CD4-positive, alpha-beta memory T cell (primary cell): ENCODE results near the gene SLC38A8. TPM values are rescaled to one million over a fixed set of nuclear protein-coding genes. Genes with fewer than 3 reads are reported as not detected.

Experiments used
- CTCF ChIA-PET: fragments of 350-600 bp; sonication (Branson Sonifier 250); formaldehyde crosslinking; loops from one replicate; lab custom pipeline; 2021; ENCODE audit warnings: inconsistent platforms; ENCODE audit not compliant: partially characterized antibody; lab: Charles Lee
- POLR2A ChIA-PET: fragments of 350-600 bp; sonication (Branson Sonifier 250); formaldehyde crosslinking; loops from one replicate; lab custom pipeline; 2021; ENCODE audit not compliant: partially characterized antibody; lab: Charles Lee
- DNase-seq, 5 donors: peaks; one replicate each; pipeline versions ENCODE4 v3.0.0 to v3.0.0-alpha.2; 2020 to 2022; ENCODE audit warnings: mixed read lengths in 1 of 5
- H3K27ac ChIP-seq: one replicate; pipeline ENCODE4 v1.7.0; 2013; ENCODE audit warnings: low read depth, low read length
- H3K27me3 ChIP-seq: 2 replicates; pipeline ENCODE4 v1.7.0; 2013; ENCODE audit warnings: mild to moderate bottlenecking, low read length, moderate library complexity; ENCODE audit not compliant: insufficient read depth
- H3K36me3 ChIP-seq: 2 replicates; pipeline ENCODE4 v1.7.0; 2013; ENCODE audit warnings: mild to moderate bottlenecking, low read length, moderate library complexity; ENCODE audit not compliant: insufficient read depth
- H3K4me1 ChIP-seq: 2 replicates; pipeline ENCODE4 v1.7.0; 2013; ENCODE audit warnings: mild to moderate bottlenecking, low read length, moderate library complexity; ENCODE audit not compliant: insufficient read depth
- H3K4me3 ChIP-seq, 2 donors: one replicate each; pipeline ENCODE4 v1.7.0; 2013; ENCODE audit warnings: low read length in 2 of 2, mild to moderate bottlenecking in 1 of 2
- H3K9me3 ChIP-seq, 2 donors: one replicate each; pipeline ENCODE4 v1.7.0; 2013; ENCODE audit warnings: low read length in 2 of 2, control low read depth in 1 of 2; ENCODE audit not compliant: control insufficient read depth in 1 of 2
- H3K27ac Mint-ChIP-seq, 7 donors: one replicate each; pipeline ENCODE4 v1.8.0; 2020 to 2021; ENCODE audit warnings: mixed read lengths in 7 of 7, mild to moderate bottlenecking in 6 of 7, inconsistent platforms in 3 of 7, moderate library complexity in 3 of 7
- H3K27me3 Mint-ChIP-seq, 2 donors: one replicate each; pipeline ENCODE4 v1.8.0; 2020 to 2021; ENCODE audit warnings: mixed read lengths in 2 of 2
- H3K36me3 Mint-ChIP-seq, 2 donors: one replicate each; pipeline ENCODE4 v1.8.0; 2020 to 2021; ENCODE audit warnings: mixed read lengths in 2 of 2, inconsistent platforms in 1 of 2, mild to moderate bottlenecking in 1 of 2
- H3K4me1 Mint-ChIP-seq, 4 donors: one replicate each; pipeline ENCODE4 v1.8.0; 2020 to 2021; ENCODE audit warnings: mixed read lengths in 4 of 4, mild to moderate bottlenecking in 1 of 4
- H3K4me3 Mint-ChIP-seq, 8 donors: one replicate each; pipeline ENCODE4 v1.8.0; 2020 to 2021; ENCODE audit warnings: mixed read lengths in 8 of 8, mild to moderate bottlenecking in 7 of 8, moderate library complexity in 6 of 8, inconsistent platforms in 3 of 8
- H3K9me3 Mint-ChIP-seq, 8 donors: one replicate each; pipeline ENCODE4 v1.8.0; 2020 to 2021; ENCODE audit warnings: mixed read lengths in 8 of 8, mild to moderate bottlenecking in 5 of 8, inconsistent platforms in 3 of 8, moderate library complexity in 1 of 8
- intact Hi-C: fragments of 100-400 bp; cut with micrococcal nuclease; formaldehyde crosslinking; loops from one replicate; pipeline ENCODE4 v1.15.1; 2023
- polyA plus RNA-seq, 2 donors: library from polyadenylated mRNA; unstranded; fragments of 300-500 nt; fragmentation: Illumina TruSeq; gene quantifications; one replicate each; pipeline ENCODE4 v1.2.3, GENCODE V29; 2021
- total RNA-seq, 2 experiments: library from RNA; stranded (reverse); gene quantifications; one replicate each; pipeline ENCODE4 v1.2.3, GENCODE V29; 2021

The SLC38A8 gene
- total and polyA plus RNA-seq, 4 experiments from 2014 or later, result not detected

DNA sequence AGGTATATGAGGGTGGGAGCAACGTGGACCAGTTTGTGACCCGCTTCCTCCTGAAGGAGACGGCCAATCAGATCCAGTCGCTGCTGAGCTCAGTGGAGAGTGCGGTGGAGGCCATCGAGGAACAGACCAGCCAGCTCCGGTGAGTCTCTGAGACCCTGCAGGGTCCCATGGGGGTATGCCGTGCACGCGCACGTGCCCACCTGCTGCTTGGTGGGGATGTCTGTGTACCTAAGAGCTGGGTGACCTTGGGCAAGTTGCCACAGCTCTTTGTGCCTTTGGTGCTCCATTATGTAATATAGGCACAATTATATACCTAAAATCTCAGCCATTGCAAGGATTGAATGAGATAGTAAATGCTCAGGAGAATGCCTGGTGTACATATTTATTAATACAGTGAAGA is 52.1 kb downstream of the SLC38A8 start:
- no peak overlapping the region for H3K4me3 Mint-ChIP-seq
- peaks cover 0 to 4% (median under 1%) of the 10 kb centered on the region in 8 donors for H3K9me3 Mint-ChIP-seq
- Histone ChIP-seq H3K36me3 (no peaks in the 10 kb centered on the region), H3K4me1 (no peaks in the 10 kb centered on the region), H3K27me3 (peaks cover 2% of the 10 kb centered on the region), H3K27ac (no peak overlapping the region), H3K9me3 (no peaks in the 10 kb centered on the region), H3K4me3 (no peak overlapping the region)
- ChIA-PET POLR2A (no interaction called here), CTCF (no interaction called here)
- DNase-seq, result no peak
- peaks cover 0 to 2% (median 0%) of the 10 kb centered on the region in 4 donors for H3K4me1 Mint-ChIP-seq
- peaks cover 27 to 29% of the 10 kb centered on the region in 2 donors for H3K27me3 Mint-ChIP-seq
- no peaks in the 10 kb centered on the region for H3K36me3 Mint-ChIP-seq
- no peak overlapping the region for H3K27ac Mint-ChIP-seq
- intact Hi-C loops, result no loop called here

GRCh38 chr16:83989300-83989699 is 53.3 kb downstream of the SLC38A8 start:
- POLR2A ChIA-PET, result no interaction called here
- no peak overlapping the region for H3K27ac Mint-ChIP-seq
- no peaks in the 10 kb centered on the region for H3K36me3 ChIP-seq

DNA sequence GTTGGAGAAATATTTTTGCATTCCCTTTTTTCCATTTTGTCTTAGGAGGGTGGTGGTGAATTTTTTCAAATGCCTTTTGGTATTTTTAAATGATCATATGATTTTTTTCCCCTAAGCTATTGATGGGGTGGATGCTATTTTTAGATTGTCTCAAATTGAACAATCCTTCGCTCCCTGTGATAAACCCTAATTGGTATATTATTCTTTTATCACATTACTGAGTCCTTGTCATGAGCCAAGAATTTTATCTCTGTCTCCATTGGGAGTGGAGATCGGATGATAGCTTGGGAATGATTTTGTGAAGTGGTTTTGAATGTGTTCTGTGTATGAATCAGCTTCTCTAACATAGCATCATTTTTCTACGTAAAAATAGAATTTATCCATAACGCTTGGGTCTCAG is 59.1 kb downstream of the SLC38A8 start:
- no peak overlapping the region for H3K27ac ChIP-seq
- H3K4me1 Mint-ChIP-seq, result no peaks in the 10 kb centered on the region
- no peak for DNase-seq
- H3K9me3 Mint-ChIP-seq, result peaks cover 0 to 11% (median 1%) of the 10 kb centered on the region in 8 donors
- H3K9me3 ChIP-seq, result no peaks in the 10 kb centered on the region
- POLR2A ChIA-PET, result no interaction called here
- CTCF ChIA-PET, result interaction anchor here (2.0 kb wide), 1 partner anchor 27 kb away, joined by 5 read pairs; no protein-coding TSS in a partner anchor
- no peak overlapping the region for H3K4me3 Mint-ChIP-seq
- no peak overlapping the region for H3K4me3 ChIP-seq
- intact Hi-C loops, result no loop called here
- no peak overlapping the region for H3K27ac Mint-ChIP-seq
- no peaks in the 10 kb centered on the region for H3K27me3 ChIP-seq
- no peaks in the 10 kb centered on the region for H3K4me1 ChIP-seq
- H3K36me3 Mint-ChIP-seq, result no peaks in the 10 kb centered on the region
- H3K27me3 Mint-ChIP-seq, result no peaks in the 10 kb centered on the region
- H3K36me3 ChIP-seq, result no peaks in the 10 kb centered on the region

More at GRCh38 chr16:83989300-83989699, 53.3 kb downstream of the SLC38A8 start:
- Mint-ChIP-seq H3K9me3 (peaks cover 0 to 2% (median 0%) of the 10 kb centered on the region in 8 donors), H3K4me3 (no peak overlapping the region), H3K4me1 (no peaks in the 10 kb centered on the region), H3K36me3 (no peaks in the 10 kb centered on the region), H3K27me3 (peaks cover 17 to 26% of the 10 kb centered on the region in 2 donors)
- DNase-seq, result no peak
- H3K27me3 ChIP-seq, result peaks cover 2% of the 10 kb centered on the region
- CTCF ChIA-PET, result interaction anchor here (0.8 kb wide), 1 partner anchor 10 kb away, joined by 3 read pairs; no protein-coding TSS in a partner anchor
- no peaks in the 10 kb centered on the region for H3K9me3 ChIP-seq
- H3K27ac ChIP-seq, result no peak overlapping the region
- intact Hi-C loops, result no loop called here
- no peak overlapping the region for H3K4me3 ChIP-seq
- no peaks in the 10 kb centered on the region for H3K4me1 ChIP-seq

DNA sequence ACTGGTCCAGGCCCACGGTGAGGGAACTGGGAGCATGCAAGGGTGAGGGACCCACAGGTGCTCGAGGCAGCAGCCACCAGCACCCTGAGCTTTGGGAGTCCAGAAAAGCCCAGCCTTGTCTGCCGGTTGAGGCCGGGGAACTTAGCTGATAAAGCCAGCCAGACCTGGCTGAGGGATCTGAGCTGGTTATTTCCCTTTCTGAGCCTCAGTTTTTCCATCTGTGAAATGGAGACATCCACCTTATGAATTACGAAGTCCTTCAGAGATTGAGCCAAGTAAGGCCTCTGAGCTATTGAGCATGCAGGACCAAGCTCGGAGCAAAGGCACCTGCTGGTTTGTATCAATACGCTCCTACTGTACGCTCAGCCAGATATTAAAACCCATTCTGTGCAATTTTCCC is 60.8 kb downstream of the SLC38A8 start:
- Mint-ChIP-seq H3K9me3 (peaks cover 0 to 15% (median 4%) of the 10 kb centered on the region in 8 donors), H3K27ac (no peak overlapping the region), H3K4me3 (no peak overlapping the region), H3K36me3 (no peaks in the 10 kb centered on the region), H3K27me3 (no peaks in the 10 kb centered on the region), H3K4me1 (no peaks in the 10 kb centered on the region)
- H3K27me3 ChIP-seq, result no peaks in the 10 kb centered on the region
- ChIA-PET CTCF (interaction anchor here (1.4 kb wide), 1 partner anchor 81 kb away, joined by 3 read pairs; no protein-coding TSS in a partner anchor), POLR2A (no interaction called here)
- no peaks in the 10 kb centered on the region for H3K9me3 ChIP-seq
- no peaks in the 10 kb centered on the region for H3K36me3 ChIP-seq
- H3K4me1 ChIP-seq, result no peaks in the 10 kb centered on the region
- no peak overlapping the region for H3K4me3 ChIP-seq
- intact Hi-C loops, result no loop called here
- no peak for DNase-seq
- H3K27ac ChIP-seq, result no peak overlapping the region

DNA sequence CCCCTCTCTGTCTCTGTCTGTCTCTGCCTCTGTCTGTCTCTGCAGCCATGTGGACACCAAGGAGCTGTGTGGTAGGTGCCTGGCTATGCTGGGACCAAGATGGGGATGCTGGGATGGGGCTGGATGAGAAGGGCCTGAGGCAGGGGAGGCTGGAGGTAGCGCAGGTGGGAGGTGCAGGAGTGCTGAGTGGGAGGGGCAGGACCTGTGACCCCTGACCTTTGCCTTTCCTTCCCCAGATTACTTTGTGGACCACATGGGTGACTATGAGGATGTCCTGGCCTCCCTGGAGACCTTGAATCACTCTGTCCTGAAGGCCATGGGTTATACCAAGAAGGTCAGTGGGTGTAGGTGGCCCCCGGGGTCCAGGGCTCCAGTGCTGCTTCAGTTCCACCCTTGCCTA is 61.8 kb downstream of the SLC38A8 start:
- H3K27me3 ChIP-seq, result no peaks in the 10 kb centered on the region
- H3K4me3 ChIP-seq, result no peak overlapping the region
- Mint-ChIP-seq H3K4me3 (no peak overlapping the region), H3K9me3 (peaks cover 0 to 15% (median 4%) of the 10 kb centered on the region in 8 donors), H3K27me3 (no peaks in the 10 kb centered on the region), H3K4me1 (no peaks in the 10 kb centered on the region), H3K36me3 (no peaks in the 10 kb centered on the region), H3K27ac (no peak overlapping the region)
- CTCF ChIA-PET, result interaction anchor here (1.4 kb wide), 1 partner anchor 82 kb away, joined by 3 read pairs; no protein-coding TSS in a partner anchor
- H3K9me3 ChIP-seq, result no peaks in the 10 kb centered on the region
- DNase-seq, result no peak
- no peaks in the 10 kb centered on the region for H3K36me3 ChIP-seq
- POLR2A ChIA-PET, result no interaction called here
- no peak overlapping the region for H3K27ac ChIP-seq
- intact Hi-C loops, result no loop called here
- no peaks in the 10 kb centered on the region for H3K4me1 ChIP-seq

DNA sequence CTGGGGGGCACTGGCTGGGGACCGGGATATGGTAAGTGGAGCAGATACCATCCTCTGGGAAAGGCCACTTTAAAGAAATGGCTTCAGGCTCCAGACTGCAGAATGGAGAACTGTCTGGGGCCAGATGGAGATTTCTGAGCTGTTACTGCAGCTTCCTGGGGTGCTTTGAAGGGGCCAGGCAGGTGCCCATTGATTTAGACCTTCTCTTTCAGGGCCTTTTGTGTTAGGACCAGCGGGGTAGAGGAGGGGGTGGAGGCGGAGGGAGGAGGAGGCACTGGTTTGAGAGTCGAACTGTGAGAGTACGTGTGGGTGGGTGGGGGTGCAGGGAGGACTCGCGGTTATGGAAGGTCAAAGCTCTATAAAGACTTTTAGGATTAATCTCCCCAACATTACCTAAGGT is 63.2 kb downstream of the SLC38A8 start:
- POLR2A ChIA-PET, result no interaction called here
- Histone ChIP-seq H3K9me3 (no peaks in the 10 kb centered on the region), H3K4me1 (no peaks in the 10 kb centered on the region), H3K27me3 (no peaks in the 10 kb centered on the region), H3K4me3 (no peak overlapping the region), H3K36me3 (no peaks in the 10 kb centered on the region), H3K27ac (no peak overlapping the region)
- Mint-ChIP-seq H3K4me3 (no peak overlapping the region), H3K9me3 (peaks cover 0 to 15% (median 4%) of the 10 kb centered on the region in 8 donors), H3K27ac (no peak overlapping the region), H3K36me3 (no peaks in the 10 kb centered on the region), H3K4me1 (no peaks in the 10 kb centered on the region), H3K27me3 (no peaks in the 10 kb centered on the region)
- no peak for DNase-seq
- CTCF ChIA-PET, result interaction anchor here (1.1 kb wide), 1 partner anchor 10 kb away, joined by 3 read pairs; no protein-coding TSS in a partner anchor
- intact Hi-C loops, result no loop called here

DNA sequence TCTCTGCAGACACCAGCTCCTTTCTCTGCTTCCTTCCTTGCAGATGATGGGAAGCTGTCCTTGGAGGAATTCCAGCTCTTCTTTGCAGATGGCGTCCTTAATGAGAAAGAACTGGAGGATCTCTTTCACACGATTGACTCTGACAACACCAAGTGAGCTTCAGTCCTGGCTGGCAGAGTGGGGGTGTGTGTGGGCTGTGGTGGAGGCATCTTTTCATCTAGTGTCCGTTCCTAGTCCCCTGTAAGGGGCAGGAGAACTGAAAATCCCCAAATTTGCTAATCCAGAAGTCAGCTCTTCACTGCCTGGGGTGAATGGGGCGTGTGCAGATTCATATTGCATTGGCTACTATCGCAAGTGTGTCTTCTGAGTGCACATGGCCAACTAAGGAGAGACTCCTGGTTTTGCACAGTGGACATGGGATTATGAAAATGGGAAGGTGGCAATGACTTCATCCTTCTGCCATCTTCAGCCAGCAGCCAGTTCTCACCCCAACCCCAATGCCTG is 64.1 kb downstream of the SLC38A8 start:
- no peak for DNase-seq
- no peaks in the 10 kb centered on the region for H3K27me3 ChIP-seq
- Mint-ChIP-seq H3K27me3 (no peaks in the 10 kb centered on the region), H3K9me3 (peaks cover 0 to 15% (median 4%) of the 10 kb centered on the region in 8 donors), H3K36me3 (no peaks in the 10 kb centered on the region), H3K27ac (no peak overlapping the region), H3K4me3 (no peak overlapping the region), H3K4me1 (no peaks in the 10 kb centered on the region)
- H3K9me3 ChIP-seq, result no peaks in the 10 kb centered on the region
- CTCF ChIA-PET, result interaction anchor here (1.1 kb wide), 1 partner anchor 9 kb away, joined by 3 read pairs; no protein-coding TSS in a partner anchor
- no peak overlapping the region for H3K4me3 ChIP-seq
- no peak overlapping the region for H3K27ac ChIP-seq
- POLR2A ChIA-PET, result no interaction called here
- no peaks in the 10 kb centered on the region for H3K4me1 ChIP-seq
- intact Hi-C loops, result no loop called here
- no peaks in the 10 kb centered on the region for H3K36me3 ChIP-seq
